A549 (cell line): ENCODE measurements around the gene SLC4A3. TPM values are rescaled to one million over a fixed set of nuclear protein-coding genes. Genes with fewer than 3 reads are reported as not detected.
A peak's percentile ranks its signal among the peaks of the same experiment; 100 is the strongest.

Experiments used
- ATAC-seq, 2 experiments: fragments of 200-7000 bp in 1 of 2; fragments of >200 bp in 1 of 2; cut with Nextera tagmentation in 1 of 2; cut with Tn5 transposase in 1 of 2; 3 replicates each; pipeline versions ENCODE4 v1.8.0 to v1.9.1; 2018 to 2020; ENCODE audit warnings: mild to moderate bottlenecking in 1 of 2, moderate library complexity in 1 of 2
- CTCF ChIA-PET: fragments of 300-600 bp; sonication (Branson Sonifier 250); formaldehyde crosslinking; extraction: SDS; loops from one replicate; lab custom pipeline; 2021; ENCODE audit warnings: antibody characterized with exemption, inconsistent platforms; lab: Yijun Ruan, JAX
- POLR2A ChIA-PET: fragments of 350-600 bp; formaldehyde crosslinking; extraction: SDS; loops from one replicate; lab custom pipeline; 2021; ENCODE audit warnings: antibody characterized with exemption, inconsistent platforms; lab: Yijun Ruan, JAX
- DNase-seq, 2 experiments: peaks; one replicate each; pipeline versions ENCODE4 v3.0.0 to v3.0.0-alpha.2; 2011 to 2016; ENCODE audit warnings: low read depth in 1 of 2, low spot score in 1 of 2
- FAIRE-seq: peaks from 2 replicates; lab custom pipeline; 2011; peaks lifted over from hg19 to GRCh38; lab: Jason Lieb, UNC
- H3K27ac ChIP-seq, 2 experiments: fragments of >200 bp; sonication (Bioruptor Twin); formaldehyde crosslinking; 3 replicates each; pipeline ENCODE4 v1.5.1; 2016 to 2017
- H3K4me1 ChIP-seq: fragments of >200 bp; sonication (Bioruptor Twin); formaldehyde crosslinking; 3 replicates; pipeline ENCODE4 v1.6.1; 2016
- H3K4me2 ChIP-seq: fragments of >200 bp; sonication (Bioruptor Twin); formaldehyde crosslinking; 3 replicates; pipeline ENCODE4 v1.6.1; 2016
- H3K4me3 ChIP-seq: fragments of >200 bp; sonication (Bioruptor Twin); formaldehyde crosslinking; 3 replicates; pipeline ENCODE4 v1.5.1; 2016
- H3K9me3 ChIP-seq: fragments of >200 bp; sonication (Bioruptor Twin); formaldehyde crosslinking; 3 replicates; pipeline ENCODE4 v1.6.1; 2016
- CTCF ChIP-seq: fragments of >200 bp; sonication (Bioruptor Twin); formaldehyde crosslinking; IDR thresholded peaks from 3 replicates; pipeline ENCODE4 v1.5.1; 2016
- EP300 ChIP-seq, 2 experiments: fragments of >200 bp; sonication (Bioruptor Twin); formaldehyde crosslinking; IDR thresholded peaks; 2 replicates in 1 of 2; 3 replicates in 1 of 2; pipeline ENCODE4 v1.6.1; 2016 to 2017
- FOSL2 ChIP-seq, 2 experiments: fragments of 450-650 bp in 1 of 2; fragments of >200 bp in 1 of 2; sonication (Bioruptor Twin) in 1 of 2; formaldehyde crosslinking; IDR thresholded peaks; 2 replicates each; pipeline versions ENCODE4 v1.5.0 to v1.6.1; 2016 to 2020; ENCODE audit warnings: mild to moderate bottlenecking in 1 of 2, moderate library complexity in 1 of 2
- HES2 ChIP-seq: fragments of >200 bp; sonication (Bioruptor Twin); formaldehyde crosslinking; IDR thresholded peaks from 2 replicates; pipeline ENCODE4 v1.6.1; 2016
- HOXB5 ChIP-seq: fragments of 250-450 bp; sonication (Bioruptor Pico); IDR thresholded peaks from 2 replicates; pipeline ENCODE4 v1.5.0; 2020; ENCODE audit warnings: mild to moderate bottlenecking, moderate library complexity
- NFE2L2 ChIP-seq: fragments of 150-350 bp; conservative IDR thresholded peaks from 2 replicates; pipeline ENCODE4 v1.6.1; 2014; ENCODE audit warnings: low read length
- NR3C1 ChIP-seq: fragments of >200 bp; sonication (Bioruptor Twin); formaldehyde crosslinking; IDR thresholded peaks from 3 replicates; pipeline ENCODE4 v1.6.1; 2017
- RAD21 ChIP-seq, 2 experiments: fragments of >200 bp in 1 of 2; sonication (Bioruptor Twin) in 1 of 2; formaldehyde crosslinking in 1 of 2; IDR thresholded peaks in 1 of 2; conservative IDR thresholded peaks in 1 of 2; 2 replicates in 1 of 2; 3 replicates in 1 of 2; pipeline ENCODE4 v1.6.1; 2012 to 2018; ENCODE audit warnings: inconsistent platforms in 1 of 2
- RCOR1 ChIP-seq: fragments of 150-350 bp; IDR thresholded peaks from 2 replicates; pipeline ENCODE4 v1.6.1; 2014; ENCODE audit warnings: antibody characterized with exemption, low read length, low read depth
- REST ChIP-seq: fragments of 200-600 bp; sonication (generic); IDR thresholded peaks from 2 replicates; pipeline ENCODE4 v1.6.1; 2016; ENCODE audit warnings: antibody characterized with exemption, mild to moderate bottlenecking, moderate library complexity
- RFX5 ChIP-seq: fragments of 450-650 bp; IDR thresholded peaks from 2 replicates; pipeline ENCODE4 v1.7.1; 2014; ENCODE audit warnings: antibody characterized with exemption, mild to moderate bottlenecking, moderate library complexity
- SMC3 ChIP-seq: fragments of >200 bp; sonication (Bioruptor Twin); formaldehyde crosslinking; IDR thresholded peaks from 3 replicates; pipeline ENCODE4 v1.6.1; 2018; ENCODE audit warnings: inconsistent platforms
- WGBS: methylation state at CpG from one replicate; pipeline ENCODE4 v1.1.6; 2017; ENCODE audit errors: missing lambda C conversion rate; 5-methylcytosine and 5-hydroxymethylcytosine counted together
- polyA plus RNA-seq, 4 experiments: library from polyadenylated mRNA; depleted of rRNA in 3 of 4; stranded (reverse); fragments of >200 nt; fragmentation: RNase III in 1 of 4; extraction: RNeasy Plus Mini Kit Qiagen cat#74134 plus additional on column Dnase treatment in 1 of 4; gene quantifications; 2 replicates in 3 of 4; 3 replicates in 1 of 4; pipeline ENCODE4 v1.2.3, GENCODE V29; 2011 to 2017

SLC4A3 gene
- polyA plus RNA-seq, 2 of the 4 experiments (the other 2 are of a cell fraction) = 1.4 to 3.6 TPM

GRCh38 chr2:219687882-219688559, 60.6 kb downstream of the SLC4A3 start:
- Histone ChIP-seq H3K4me1 (no peaks in the 10 kb centered on the region), H3K9me3 (0 out of 3 replicates have a peak, but pooled peaks cover 5% of the 10 kb centered on the region), H3K27ac (no peak overlapping the region), H3K4me2 (no peak overlapping the region), H3K4me3 (no peak overlapping the region)
- no peak for FAIRE-seq
- ChIA-PET CTCF (interaction anchor here (0.6 to 6.5 kb wide), 11 partner anchors 12 to 795 kb away, joined by 3 to 69 read pairs (median 7); partner anchors contain the start of gene CHPF), POLR2A (no interaction called here)
- ATAC-seq = no peak
- 49% methylated on average over 17 of the region's 19 CpGs for WGBS
- no peak for DNase-seq
- TF ChIP-seq NR3C1 (no peak), SMC3 (no peak), RCOR1 (no peak)

GRCh38 chr2:219688560-219689445, 61.4 kb downstream of the SLC4A3 start:
- Histone ChIP-seq H3K9me3 (0 out of 3 replicates have a peak, but pooled peaks cover under 1% of the 10 kb centered on the region), H3K4me2 (no peak overlapping the region), H3K4me1 (no peaks in the 10 kb centered on the region), H3K4me3 (no peak overlapping the region), H3K27ac (no peak overlapping the region)
- FAIRE-seq (no peak), DNase-seq (no peak), ATAC-seq (peak in 1 of 2 experiments; percentile 55; a peak in 3 of 6 replicates)
- 56% methylated on average over 23 of the region's 23 CpGs for WGBS
- ChIA-PET POLR2A (no interaction called here), CTCF (interaction anchor here (0.5 to 6.5 kb wide), 29 partner anchors 9 to 1598 kb away, joined by 3 to 69 read pairs (median 4); partner anchors contain the start of genes CHPF and OBSL1)
- TF ChIP-seq NFE2L2 (no peak), REST (no peak), HOXB5 (CRISPR knock-in tag) (no peak)

GRCh38 chr2:219689676-219690628, 62.5 kb downstream of the SLC4A3 start:
- Histone ChIP-seq H3K27ac (no peak overlapping the region), H3K9me3 (no peaks in the 10 kb centered on the region), H3K4me3 (no peak overlapping the region), H3K4me2 (no peak overlapping the region), H3K4me1 (no peaks in the 10 kb centered on the region)
- ChIA-PET CTCF (interaction anchor here (0.5 to 6.5 kb wide), 32 partner anchors 8 to 1597 kb away, joined by 3 to 69 read pairs (median 4); partner anchors contain the start of genes CHPF and OBSL1), POLR2A (no interaction called here)
- ATAC-seq (peak; percentile 61 to 85; a peak in 4 of 6 replicates), DNase-seq (peak; percentile 57 to 58), FAIRE-seq (no peak)
- TF ChIP-seq HES2 (no peak), RFX5 (no peak), CTCF (peak; percentile 81), FOSL2 (IDR thresholded peaks at IDR 0.05) (no peak), FOSL2 (CRISPR knock-in tag; IDR thresholded peaks at IDR 0.05) (no peak), EP300 (IDR thresholded peaks at IDR 0.05) (no peak), RAD21 (conservative IDR thresholded peaks at IDR 0.05 in 1 of 2, IDR thresholded peaks at IDR 0.05 in 1 of 2) (peak; percentile 70 to 73), SMC3 (peak; percentile 40; the same call in 1 of the 3 replicates)
- WGBS = 27% methylated on average over 14 of the region's 17 CpGs
